Fibroblast of lung (primary cell): ENCODE results near the gene PDZD2. TPM values are rescaled to one million over a fixed set of nuclear protein-coding genes. Genes with fewer than 3 reads are reported as not detected.

Experiments used
- DNase-seq, 2 donors: peaks; one replicate each; pipeline versions ENCODE4 v3.0.0 to v3.0.0-alpha.2; 2010; ENCODE audit warnings: low read depth in 2 of 2
- H2AFZ ChIP-seq: 2 replicates; pipeline ENCODE4 v1.5.1; 2012; ENCODE audit warnings: low read length, control low read depth, inconsistent platforms
- H3K27ac ChIP-seq: 2 replicates; pipeline ENCODE4 v1.5.1; 2011; ENCODE audit warnings: low read length, control low read depth; ENCODE audit not compliant: insufficient read depth
- H3K27me3 ChIP-seq: 2 replicates; pipeline ENCODE4 v1.5.1; 2011; ENCODE audit warnings: mild to moderate bottlenecking, low read length; ENCODE audit not compliant: control insufficient read depth, insufficient read depth
- H3K36me3 ChIP-seq: 2 replicates; pipeline ENCODE4 v1.5.1; 2011; ENCODE audit warnings: low read length; ENCODE audit not compliant: control insufficient read depth, insufficient read depth
- H3K4me1 ChIP-seq: 2 replicates; pipeline ENCODE4 v1.5.1; 2011; ENCODE audit warnings: low read length; ENCODE audit not compliant: control insufficient read depth, insufficient read depth; ENCODE audit errors: extremely low read depth
- H3K4me2 ChIP-seq: 2 replicates; pipeline ENCODE4 v1.5.1; 2011; ENCODE audit warnings: low read length, control low read depth; ENCODE audit not compliant: insufficient read depth; ENCODE audit errors: extremely low read depth
- H3K4me3 ChIP-seq, 4 experiments: fragments of 200-600 bp in 1 of 4; sonication (generic) in 1 of 4; replicated peaks in 1 of 4; 2 replicates each; pipeline ENCODE4 v1.5.1; 2011 to 2016; ENCODE audit warnings: low read length in 4 of 4, low read depth in 3 of 4, mild to moderate bottlenecking in 3 of 4, control low read depth in 2 of 4, inconsistent platforms in 1 of 4, mixed read lengths in 1 of 4; ENCODE audit not compliant: insufficient read depth in 1 of 4; ENCODE audit errors: control extremely low read depth in 1 of 4
- H3K79me2 ChIP-seq: 2 replicates; pipeline ENCODE4 v1.5.1; 2012; ENCODE audit warnings: mild to moderate bottlenecking, low read length, inconsistent platforms; ENCODE audit not compliant: control insufficient read depth, insufficient read depth
- H3K9ac ChIP-seq: 2 replicates; pipeline ENCODE4 v1.5.1; 2011; ENCODE audit warnings: mild to moderate bottlenecking, low read length, control low read depth; ENCODE audit not compliant: insufficient read depth
- H3K9me3 ChIP-seq: 2 replicates; pipeline ENCODE4 v1.5.1; 2012; ENCODE audit warnings: low read depth, low read length; ENCODE audit not compliant: control insufficient read depth, insufficient read depth
- H4K20me1 ChIP-seq: 2 replicates; pipeline ENCODE4 v1.5.1; 2011; ENCODE audit warnings: low read length; ENCODE audit not compliant: control insufficient read depth, insufficient read depth; ENCODE audit errors: extremely low read depth
- CTCF ChIP-seq, 2 donors: IDR thresholded peaks in 1 of 2; conservative IDR thresholded peaks in 1 of 2; 1 replicate in 1 of 2; 2 replicates in 1 of 2; pipeline ENCODE4 v1.5.1; 2011 to 2012; ENCODE audit warnings: low read length in 2 of 2, control low read depth in 1 of 2, inconsistent platforms in 1 of 2, low read depth in 1 of 2, mild to moderate bottlenecking in 1 of 2
- EZH2 ChIP-seq: IDR thresholded peaks from 2 replicates; pipeline ENCODE4 v1.5.1; 2012; ENCODE audit warnings: low read length, control low read depth, mild to moderate bottlenecking; ENCODE audit errors: missing control alignments
- polyA plus RNA-seq, 2 donors: library from polyadenylated mRNA; depleted of rRNA in 1 of 2; stranded (reverse) in 1 of 2; unstranded in 1 of 2; fragments of >200 nt; gene quantifications; 2 replicates each; pipeline ENCODE4 v1.2.1, GENCODE V29; 2011 to 2012; ENCODE audit warnings: missing spikeins in 1 of 2
- total RNA-seq: library from RNA; depleted of rRNA; stranded (reverse); fragments of >200 nt; gene quantifications from 2 replicates; pipeline ENCODE4 v1.2.1, GENCODE V29; 2014

The PDZD2 gene
- total and polyA plus RNA-seq, 2 donors (not counting 1 experiment from before 2014, with no cell fraction given) = 0.33 to 0.40 TPM

GRCh38 chr5:32108167-32108566 is 469.2 kb downstream of the PDZD2 start:
- Histone ChIP-seq H3K27me3 (no peaks in the 10 kb centered on the region), H3K4me1 (no peaks in the 10 kb centered on the region), H3K79me2 (peaks cover 2% of the 10 kb centered on the region), H3K9me3 (no peaks in the 10 kb centered on the region), H3K4me2 (no peak overlapping the region), H4K20me1 (no peaks in the 10 kb centered on the region), H3K9ac (no peak overlapping the region), H3K4me3 (no peak overlapping the region), H3K36me3 (peaks cover 23% of the 10 kb centered on the region), H3K27ac (no peak overlapping the region), H2AFZ (no peak overlapping the region)
- no peak for DNase-seq
- TF ChIP-seq EZH2 = no peak
- no peak for TF ChIP-seq CTCF (conservative IDR thresholded peaks at IDR 0.05 in 1 of 2, IDR thresholded peaks at IDR 0.05 in 1 of 2; ENCODE audit: low read depth in 1 of 2, low read length in 2 of 2)

DNA sequence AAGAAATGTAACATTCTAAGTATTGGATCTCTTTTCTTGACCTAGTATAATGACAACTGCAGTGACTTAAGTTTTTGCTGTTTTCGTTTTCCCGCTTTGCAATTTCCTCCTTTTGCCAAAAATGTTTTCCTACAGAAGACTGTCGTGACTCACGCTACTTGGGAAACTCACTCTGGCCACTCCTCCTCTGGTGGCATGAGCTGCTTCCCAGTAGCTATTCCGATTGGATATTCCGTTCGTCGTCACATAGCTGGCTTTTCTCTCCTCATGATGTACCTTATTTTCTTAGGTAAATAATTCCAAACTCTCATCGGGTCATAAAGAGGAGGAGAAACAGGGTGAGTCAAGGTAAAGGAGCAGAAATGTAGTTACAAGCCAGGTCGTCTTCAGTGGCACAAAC is 470.3 kb downstream of the PDZD2 start:
- H3K27ac ChIP-seq = no peak overlapping the region
- peak; percentile 14 to 25 for DNase-seq

DNA sequence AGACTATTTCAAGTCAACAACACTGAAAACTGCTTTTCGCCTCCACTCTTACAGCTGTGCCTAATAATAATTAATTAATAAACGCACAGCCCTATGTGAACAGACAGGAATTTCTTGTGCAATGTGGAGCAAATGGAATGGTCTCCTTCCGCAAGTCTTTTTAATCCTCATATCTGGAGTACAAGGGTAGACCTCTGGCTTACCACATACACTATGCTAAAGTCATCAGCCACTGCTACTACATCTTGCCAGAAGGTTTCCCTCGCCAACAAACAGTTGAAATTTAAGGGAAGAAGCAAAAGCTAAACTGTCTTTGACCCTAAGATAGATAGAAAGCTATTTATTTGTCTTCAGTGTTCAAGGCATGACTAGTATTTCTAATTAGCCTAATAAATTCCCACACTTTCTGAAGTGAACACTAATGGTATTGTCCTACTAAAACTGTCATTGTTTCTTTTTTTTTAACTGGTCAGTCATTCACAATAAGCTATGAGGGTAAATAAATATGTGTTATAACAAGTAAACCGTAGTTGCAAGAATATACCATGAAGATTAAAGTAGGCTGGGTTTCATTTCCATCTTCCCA is 471.3 kb downstream of the PDZD2 start:
- Histone ChIP-seq H3K4me2 (no peak overlapping the region), H3K27ac (no peak overlapping the region), H3K4me3 (no peak overlapping the region), H3K9me3 (no peaks in the 10 kb centered on the region), H3K36me3 (peaks cover 19% of the 10 kb centered on the region), H2AFZ (no peak overlapping the region), H3K4me1 (no peaks in the 10 kb centered on the region), H3K9ac (no peak overlapping the region), H3K79me2 (peaks cover 2% of the 10 kb centered on the region), H4K20me1 (no peaks in the 10 kb centered on the region), H3K27me3 (no peaks in the 10 kb centered on the region)
- DNase-seq = no peak
- TF ChIP-seq CTCF (conservative IDR thresholded peaks at IDR 0.05 in 1 of 2, IDR thresholded peaks at IDR 0.05 in 1 of 2; ENCODE audit: low read depth in 1 of 2, low read length in 2 of 2) (no peak), EZH2 (no peak)

More for the DNA sequence above, 470.3 kb downstream of the PDZD2 start:
- Histone ChIP-seq H3K9me3 (no peaks in the 10 kb centered on the region), H3K36me3 (peaks cover 19% of the 10 kb centered on the region), H3K27me3 (no peaks in the 10 kb centered on the region), H3K4me3 (no peak overlapping the region), H4K20me1 (no peaks in the 10 kb centered on the region), H3K4me1 (no peaks in the 10 kb centered on the region), H3K79me2 (peaks cover 2% of the 10 kb centered on the region), H3K9ac (no peak overlapping the region), H2AFZ (no peak overlapping the region), H3K4me2 (no peak overlapping the region)
- TF ChIP-seq CTCF (conservative IDR thresholded peaks at IDR 0.05 in 1 of 2, IDR thresholded peaks at IDR 0.05 in 1 of 2; ENCODE audit: low read depth in 1 of 2, low read length in 2 of 2) (no peak), EZH2 (no peak)
